Loucy (cell line): ENCODE results near the gene AFF3.

ENCODE experiments used
- CTCF ChIP-seq: fragments of 200-600 bp; sonication (generic); conservative IDR thresholded peaks from 2 replicates; pipeline ENCODE4 v1.5.1; 2014; ENCODE audit warnings: mild to moderate bottlenecking, antibody characterized with exemption, low read length
- EZH2phosphoT487 ChIP-seq: fragments of 200-600 bp; IDR thresholded peaks from 2 replicates; pipeline ENCODE4 v1.6.1; 2018; ENCODE audit warnings: antibody characterized with exemption, mild to moderate bottlenecking, moderate library complexity, borderline replicate concordance

- TF ChIP-seq CTCF = no peak
- no peak for TF ChIP-seq EZH2phosphoT487
Measured at GRCh38 chr2:99763764-99764163, 378.6 kb downstream of the AFF3 start.
